ENCODE measurements around the gene DIP2A.

DNA sequence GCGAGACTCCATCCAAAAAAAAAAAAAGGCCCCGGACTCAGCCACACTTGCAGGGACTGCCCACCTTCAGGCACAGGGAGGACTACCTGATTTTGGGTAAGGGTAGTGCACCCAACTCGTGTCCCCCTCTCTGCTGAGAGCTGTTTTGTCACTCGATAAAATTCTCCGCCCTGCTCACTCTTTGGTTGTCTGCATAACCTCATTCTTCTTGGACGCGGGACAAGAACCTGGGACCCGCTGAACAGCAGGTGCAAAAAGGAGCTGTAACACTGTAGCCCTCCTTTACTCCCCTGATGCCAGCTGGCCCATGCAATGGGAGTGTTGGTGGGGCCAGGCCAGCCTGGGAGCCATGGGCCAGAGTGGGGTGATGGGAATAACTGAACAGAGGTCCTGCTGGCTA, 135.6 kb downstream of the DIP2A start:
- TF ChIP-seq CTCF (IDR thresholded peaks at IDR 0.05) (no peak), EP300 (IDR thresholded peaks at IDR 0.05) (no peak)

All from suprapubic skin (tissue), 3 donors.